PC-3 (cell line): ENCODE measurements around the gene USP50. TPM values are rescaled to one million over a fixed set of nuclear protein-coding genes. Genes with fewer than 3 reads are reported as not detected.

Experiments
- ATAC-seq: fragments of 200-7000 bp; cut with Tn5 transposase; 2 replicates; pipeline ENCODE4 v1.9.1; 2020; ENCODE audit warnings: mild to moderate bottlenecking, moderate library complexity
- BruUV-seq: library from RNA; stranded (reverse); fragments of 400-500 nt; replicated peaks from 2 replicates; lab custom pipeline; 2021; lab: Mats Ljungman, UMichigan
- CTCF ChIA-PET: fragments of 300-600 bp; sonication (Branson Sonifier 250); formaldehyde crosslinking; loops from one replicate; lab custom pipeline; 2022; ENCODE audit warnings: antibody characterized with exemption; lab: Charles Lee
- POLR2A ChIA-PET: fragments of 300-600 bp; sonication (Branson Sonifier 250); formaldehyde crosslinking; loops from one replicate; lab custom pipeline; 2022; ENCODE audit warnings: antibody characterized with exemption; ENCODE audit not compliant: unreplicated experiment; lab: Charles Lee
- DNase-seq: peaks from one replicate; pipeline ENCODE4 v3.0.0-alpha.2; 2015
- H2AFZ ChIP-seq: fragments of 300-600 bp; sonication (generic); 2 replicates; pipeline ENCODE4 v1.6.0; 2016; ENCODE audit warnings: antibody characterized with exemption, low read length
- H3F3A ChIP-seq: fragments of 300-600 bp; sonication (generic); one replicate; pipeline ENCODE4 v1.6.0; 2017; ENCODE audit warnings: antibody characterized with exemption, low read length, control low read depth, mild to moderate bottlenecking; ENCODE audit not compliant: unreplicated experiment
- H3K27ac ChIP-seq: fragments of 300-600 bp; sonication (generic); 2 replicates; pipeline ENCODE4 v1.5.1; 2016; ENCODE audit warnings: mild to moderate bottlenecking, low read length
- H3K27me3 ChIP-seq: fragments of 300-600 bp; sonication (generic); 2 replicates; pipeline ENCODE4 v1.6.1; 2016; ENCODE audit warnings: low read length, mixed read lengths
- H3K36me3 ChIP-seq: fragments of 300-600 bp; sonication (generic); 2 replicates; pipeline ENCODE4 v1.6.1; 2016; ENCODE audit warnings: low read depth, mixed run types, low read length, mixed read lengths
- H3K4me1 ChIP-seq: fragments of 300-600 bp; sonication (generic); 2 replicates; pipeline ENCODE4 v1.5.1; 2016; ENCODE audit warnings: low read length; ENCODE audit not compliant: insufficient read depth
- H3K4me2 ChIP-seq: fragments of 300-600 bp; sonication (generic); 2 replicates; pipeline ENCODE4 v1.6.0; 2016; ENCODE audit warnings: low read length
- H3K4me3 ChIP-seq: fragments of 300-600 bp; sonication (generic); 2 replicates; pipeline ENCODE4 v1.5.1; 2016; ENCODE audit warnings: mild to moderate bottlenecking, low read length, mixed read lengths
- H3K79me2 ChIP-seq: fragments of 300-600 bp; sonication (generic); 2 replicates; pipeline ENCODE4 v1.6.1; 2017; ENCODE audit warnings: low read length, mixed read lengths
- H3K9ac ChIP-seq: fragments of 300-600 bp; sonication (generic); 2 replicates; pipeline ENCODE4 v1.6.0; 2016; ENCODE audit warnings: mild to moderate bottlenecking, low read length
- H3K9me2 ChIP-seq: fragments of 300-600 bp; sonication (generic); replicated peaks from 2 replicates; pipeline ENCODE4 v1.6.1; 2016; ENCODE audit warnings: mixed run types, low read length, mixed read lengths
- H3K9me3 ChIP-seq: fragments of 300-600 bp; sonication (generic); 2 replicates; pipeline ENCODE4 v1.6.1; 2016; ENCODE audit warnings: low read length, mixed read lengths
- H4K20me1 ChIP-seq: fragments of 300-600 bp; sonication (generic); 2 replicates; pipeline ENCODE4 v1.6.1; 2016; ENCODE audit warnings: low read length, mixed read lengths
- EZH2 ChIP-seq: fragments of 300-600 bp; sonication (generic); IDR thresholded peaks from one replicate; pipeline ENCODE4 v1.6.1; 2017; ENCODE audit warnings: antibody characterized with exemption, mild to moderate bottlenecking, low read length; ENCODE audit not compliant: unreplicated experiment
- EZH2phosphoT487 ChIP-seq: fragments of 300-600 bp; sonication (generic); IDR thresholded peaks from 2 replicates; pipeline ENCODE4 v1.6.1; 2018; ENCODE audit warnings: mild to moderate bottlenecking, antibody characterized with exemption, low read length, borderline replicate concordance
- intact Hi-C: fragments of 100-400 bp; cut with micrococcal nuclease; formaldehyde crosslinking; loops from 2 replicates; pipeline ENCODE4 v1.9.0; 2023
- total RNA-seq: library from RNA; depleted of rRNA; stranded (reverse); fragments of >200 nt; gene quantifications from 2 replicates; pipeline ENCODE4 v1.2.3, GENCODE V29; 2014
- TF ChIP-seq, protein P1 (sequence below): fragments of 300-600 bp; sonication (generic); conservative IDR thresholded peaks from 2 replicates; pipeline ENCODE4 v1.5.1; 2017; ENCODE audit warnings: antibody characterized with exemption, low read depth, mild to moderate bottlenecking, low read length

USP50 gene
- total RNA-seq, 1 experiment from 2014 or later = not detected

- ChIA-PET CTCF (no interaction called here), POLR2A (no interaction called here)
- intact Hi-C loops = no loop called here
- no peaks in the 10 kb centered on the region for H3K4me1 ChIP-seq
- BruUV-seq = no TSS peak
- ATAC-seq (no peak), DNase-seq (no peak)
- no peaks in the 10 kb centered on the region for H3K79me2 ChIP-seq
- H3K4me3 ChIP-seq = no peak overlapping the region
- no peaks in the 10 kb centered on the region for H3K9me2 ChIP-seq
- H3K9me3 ChIP-seq = no peaks in the 10 kb centered on the region
- no peak overlapping the region for H3K27ac ChIP-seq
- no peak overlapping the region for H2AFZ ChIP-seq
- H3K9ac ChIP-seq = no peak overlapping the region
- H3K27me3 ChIP-seq = no peaks in the 10 kb centered on the region
- no peaks in the 10 kb centered on the region for H4K20me1 ChIP-seq
- no peaks in the 10 kb centered on the region for H3K36me3 ChIP-seq
- H3K4me2 ChIP-seq = no peak overlapping the region
- no peak for TF ChIP-seq EZH2phosphoT487
- TF ChIP-seq, protein P1, sequence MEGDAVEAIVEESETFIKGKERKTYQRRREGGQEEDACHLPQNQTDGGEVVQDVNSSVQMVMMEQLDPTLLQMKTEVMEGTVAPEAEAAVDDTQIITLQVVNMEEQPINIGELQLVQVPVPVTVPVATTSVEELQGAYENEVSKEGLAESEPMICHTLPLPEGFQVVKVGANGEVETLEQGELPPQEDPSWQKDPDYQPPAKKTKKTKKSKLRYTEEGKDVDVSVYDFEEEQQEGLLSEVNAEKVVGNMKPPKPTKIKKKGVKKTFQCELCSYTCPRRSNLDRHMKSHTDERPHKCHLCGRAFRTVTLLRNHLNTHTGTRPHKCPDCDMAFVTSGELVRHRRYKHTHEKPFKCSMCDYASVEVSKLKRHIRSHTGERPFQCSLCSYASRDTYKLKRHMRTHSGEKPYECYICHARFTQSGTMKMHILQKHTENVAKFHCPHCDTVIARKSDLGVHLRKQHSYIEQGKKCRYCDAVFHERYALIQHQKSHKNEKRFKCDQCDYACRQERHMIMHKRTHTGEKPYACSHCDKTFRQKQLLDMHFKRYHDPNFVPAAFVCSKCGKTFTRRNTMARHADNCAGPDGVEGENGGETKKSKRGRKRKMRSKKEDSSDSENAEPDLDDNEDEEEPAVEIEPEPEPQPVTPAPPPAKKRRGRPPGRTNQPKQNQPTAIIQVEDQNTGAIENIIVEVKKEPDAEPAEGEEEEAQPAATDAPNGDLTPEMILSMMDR = no peak
- no peak for TF ChIP-seq EZH2
- no peaks in the 10 kb centered on the region for H3F3A ChIP-seq
Observed at GRCh38 chr15:50542887-50543210, 3.6 kb downstream of the USP50 start.

DNA sequence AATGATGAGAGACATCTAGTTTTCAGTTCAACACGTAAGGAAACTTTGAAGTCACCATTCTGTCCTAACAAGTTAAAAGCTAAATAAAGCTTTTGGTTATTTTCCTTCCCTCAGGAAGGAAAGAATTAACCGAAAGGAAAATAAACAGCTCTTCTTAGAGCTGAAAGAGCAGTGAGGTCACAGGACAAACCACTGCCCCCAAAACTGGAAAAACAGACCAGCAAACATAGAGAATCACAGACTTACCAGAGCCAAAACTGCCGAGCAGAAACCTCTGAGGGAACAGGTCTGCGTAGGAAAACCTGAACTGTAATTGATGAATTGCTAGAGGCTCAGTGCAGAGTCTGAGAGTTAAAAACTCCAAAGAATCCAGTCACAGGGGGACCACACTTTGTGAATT is 14.7 kb downstream of the USP50 start:
- Histone ChIP-seq H3K4me2 (no peak overlapping the region), H3K27me3 (no peaks in the 10 kb centered on the region; the same call in 1 of the 2 replicates), H3K4me3 (no peak overlapping the region), H3K79me2 (no peaks in the 10 kb centered on the region), H3K4me1 (no peaks in the 10 kb centered on the region), H3K27ac (no peak overlapping the region), H3F3A (no peaks in the 10 kb centered on the region), H3K9ac (no peak overlapping the region), H4K20me1 (no peaks in the 10 kb centered on the region), H3K36me3 (no peaks in the 10 kb centered on the region), H2AFZ (no peak overlapping the region), H3K9me2 (no peaks in the 10 kb centered on the region), H3K9me3 (no peaks in the 10 kb centered on the region)
- no peak for DNase-seq
- POLR2A ChIA-PET = no interaction called here
- intact Hi-C loops = no loop called here
- CTCF ChIA-PET = no interaction called here
- TF ChIP-seq EZH2phosphoT487 (no peak), EZH2 (no peak)
- TF ChIP-seq, protein P1 = no peak
- no peak for ATAC-seq
- no TSS peak for BruUV-seq

GRCh38 chr15:50531163-50531562 is 15.3 kb downstream of the USP50 start:
- no peaks in the 10 kb centered on the region; the same call in 1 of the 2 replicates for H3K27me3 ChIP-seq
- TF ChIP-seq EZH2 (no peak), EZH2phosphoT487 (no peak)
- TF ChIP-seq, protein P1 = no peak
- H3K9me2 ChIP-seq = no peaks in the 10 kb centered on the region
- BruUV-seq = no TSS peak
- ChIA-PET CTCF (no interaction called here), POLR2A (no interaction called here)
- DNase-seq = no peak
- H3F3A ChIP-seq = no peaks in the 10 kb centered on the region
- intact Hi-C loops = no loop called here
- no peak overlapping the region for H3K27ac ChIP-seq
- H2AFZ ChIP-seq = no peak overlapping the region
- H3K36me3 ChIP-seq = no peaks in the 10 kb centered on the region
- ATAC-seq = no peak
- no peaks in the 10 kb centered on the region for H3K9me3 ChIP-seq
- no peak overlapping the region for H3K9ac ChIP-seq
- no peaks in the 10 kb centered on the region for H3K4me1 ChIP-seq
- H4K20me1 ChIP-seq = no peaks in the 10 kb centered on the region
- H3K4me2 ChIP-seq = no peak overlapping the region
- no peak overlapping the region for H3K4me3 ChIP-seq
- no peaks in the 10 kb centered on the region for H3K79me2 ChIP-seq
